ENCODE data around the gene TMSB4X.

DNA sequence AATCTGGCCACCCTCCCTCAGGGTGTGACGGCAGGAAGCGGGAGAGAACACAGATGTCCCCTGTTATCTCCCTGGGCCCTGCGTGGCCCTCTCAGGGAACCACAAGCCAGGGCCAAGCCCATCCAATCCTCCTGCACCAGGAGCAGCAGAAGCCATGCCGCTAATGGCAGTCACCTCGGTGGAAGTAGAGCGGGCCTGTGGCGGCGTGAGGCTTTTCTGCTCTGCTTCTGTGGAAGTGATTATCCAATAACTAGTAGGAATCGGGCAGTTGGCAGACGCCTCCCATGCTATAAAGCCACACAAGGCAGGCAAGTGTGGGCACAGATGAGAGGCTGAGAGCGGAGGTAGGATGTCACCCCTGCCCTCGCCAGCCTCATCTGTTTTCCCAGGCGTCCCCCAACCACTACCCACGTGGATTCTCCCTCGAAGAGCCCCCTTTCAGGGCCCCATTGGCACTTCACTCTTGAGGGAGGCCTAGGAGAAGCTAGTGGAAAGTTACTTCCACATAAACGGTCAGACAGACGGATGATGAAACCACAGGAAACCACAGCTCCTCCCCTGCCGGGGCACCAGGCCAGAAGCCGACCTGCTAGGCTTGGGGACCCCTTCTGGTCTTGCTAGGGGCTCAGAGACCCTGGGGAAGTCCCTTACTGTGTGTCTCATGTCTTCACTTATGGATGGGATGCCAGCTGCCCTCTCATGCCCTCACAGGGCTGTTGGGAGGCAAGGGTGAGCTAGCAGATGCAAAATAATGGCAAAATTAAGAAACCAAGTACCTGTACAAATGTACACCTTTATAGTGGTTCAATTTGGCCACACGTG, 18.8 kb upstream of the TMSB4X start:
- TF ChIP-seq, protein P1, sequence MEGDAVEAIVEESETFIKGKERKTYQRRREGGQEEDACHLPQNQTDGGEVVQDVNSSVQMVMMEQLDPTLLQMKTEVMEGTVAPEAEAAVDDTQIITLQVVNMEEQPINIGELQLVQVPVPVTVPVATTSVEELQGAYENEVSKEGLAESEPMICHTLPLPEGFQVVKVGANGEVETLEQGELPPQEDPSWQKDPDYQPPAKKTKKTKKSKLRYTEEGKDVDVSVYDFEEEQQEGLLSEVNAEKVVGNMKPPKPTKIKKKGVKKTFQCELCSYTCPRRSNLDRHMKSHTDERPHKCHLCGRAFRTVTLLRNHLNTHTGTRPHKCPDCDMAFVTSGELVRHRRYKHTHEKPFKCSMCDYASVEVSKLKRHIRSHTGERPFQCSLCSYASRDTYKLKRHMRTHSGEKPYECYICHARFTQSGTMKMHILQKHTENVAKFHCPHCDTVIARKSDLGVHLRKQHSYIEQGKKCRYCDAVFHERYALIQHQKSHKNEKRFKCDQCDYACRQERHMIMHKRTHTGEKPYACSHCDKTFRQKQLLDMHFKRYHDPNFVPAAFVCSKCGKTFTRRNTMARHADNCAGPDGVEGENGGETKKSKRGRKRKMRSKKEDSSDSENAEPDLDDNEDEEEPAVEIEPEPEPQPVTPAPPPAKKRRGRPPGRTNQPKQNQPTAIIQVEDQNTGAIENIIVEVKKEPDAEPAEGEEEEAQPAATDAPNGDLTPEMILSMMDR (IDR thresholded peaks at IDR 0.05) = no peak
- TF ChIP-seq POLR2AphosphoS5 (IDR thresholded peaks at IDR 0.05) (peak; percentile 28 to 41), POLR2A (IDR thresholded peaks at IDR 0.05) (peak in 1 of 4 donors; percentile 39)
